ENCODE data around the gene HEBP2. TPM values are rescaled to one million over a fixed set of nuclear protein-coding genes. Genes with fewer than 3 reads are reported as not detected.

Gene HEBP2
- total RNA-seq, 1 experiment from 2014 or later = 51.6 TPM

- TF ChIP-seq, protein P1, sequence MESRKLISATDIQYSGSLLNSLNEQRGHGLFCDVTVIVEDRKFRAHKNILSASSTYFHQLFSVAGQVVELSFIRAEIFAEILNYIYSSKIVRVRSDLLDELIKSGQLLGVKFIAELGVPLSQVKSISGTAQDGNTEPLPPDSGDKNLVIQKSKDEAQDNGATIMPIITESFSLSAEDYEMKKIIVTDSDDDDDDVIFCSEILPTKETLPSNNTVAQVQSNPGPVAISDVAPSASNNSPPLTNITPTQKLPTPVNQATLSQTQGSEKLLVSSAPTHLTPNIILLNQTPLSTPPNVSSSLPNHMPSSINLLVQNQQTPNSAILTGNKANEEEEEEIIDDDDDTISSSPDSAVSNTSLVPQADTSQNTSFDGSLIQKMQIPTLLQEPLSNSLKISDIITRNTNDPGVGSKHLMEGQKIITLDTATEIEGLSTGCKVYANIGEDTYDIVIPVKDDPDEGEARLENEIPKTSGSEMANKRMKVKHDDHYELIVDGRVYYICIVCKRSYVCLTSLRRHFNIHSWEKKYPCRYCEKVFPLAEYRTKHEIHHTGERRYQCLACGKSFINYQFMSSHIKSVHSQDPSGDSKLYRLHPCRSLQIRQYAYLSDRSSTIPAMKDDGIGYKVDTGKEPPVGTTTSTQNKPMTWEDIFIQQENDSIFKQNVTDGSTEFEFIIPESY (IDR thresholded peaks at IDR 0.05; ENCODE audit: extremely low read depth, insufficient replicate concordance, low read length) = no peak
- TF ChIP-seq ATF3 (IDR thresholded peaks at IDR 0.05) = no peak
- no peak for TF ChIP-seq CTCF (IDR thresholded peaks at IDR 0.05 in 2 of 3, conservative IDR thresholded peaks at IDR 0.05 in 1 of 3; ENCODE audit: borderline replicate concordance in 1 of 3, insufficient read depth in 1 of 3, low read depth in 2 of 3, low read length in 2 of 3)
- no peak for TF ChIP-seq POLR2A (IDR thresholded peaks at IDR 0.05; ENCODE audit: borderline replicate concordance, extremely low read depth, insufficient read depth, insufficient read length)
- no peak for TF ChIP-seq ZNF274 (IDR thresholded peaks at IDR 0.05; ENCODE audit: low read depth, low read length)
- no peak for TF ChIP-seq CBX3 (IDR thresholded peaks at IDR 0.05; ENCODE audit: low read depth)
- TF ChIP-seq YY1 (IDR thresholded peaks at IDR 0.05; ENCODE audit: extremely low read depth, insufficient replicate concordance, low read depth, low read length) = no peak
Measured at GRCh38 chr6:138434925-138435324, 30.9 kb downstream of the HEBP2 start (continued).

DNA sequence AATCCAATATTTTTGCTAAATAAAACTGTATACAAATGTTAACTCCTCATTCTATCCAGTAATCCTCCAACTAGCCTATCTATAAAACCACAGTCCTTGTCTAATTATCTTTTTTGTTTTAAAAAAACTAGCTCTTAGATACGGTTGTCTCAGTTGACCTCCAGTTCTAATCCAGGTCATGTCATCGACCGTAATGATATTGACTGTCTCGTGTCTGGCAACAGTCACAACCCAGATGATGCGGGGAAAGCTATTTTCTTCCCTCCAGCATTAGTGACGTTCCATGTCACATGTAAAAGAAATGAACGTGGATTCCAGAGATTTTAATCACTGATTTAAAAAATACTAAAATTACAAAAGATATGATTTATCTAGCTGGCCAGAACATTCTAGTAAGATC, 35.5 kb downstream of the HEBP2 start:
- DNase-seq (ENCODE audit: low read depth, low spot score) (no peak), ATAC-seq (no peak)
- intact Hi-C loops (cut with micrococcal nuclease) = no loop called here
- Histone ChIP-seq H3K27ac (ENCODE audit: low read depth, low read length) (no peak overlapping the region), H3K4me1 (ENCODE audit: control insufficient read depth in 1 of 2, insufficient read depth in 2 of 2, low read length in 2 of 2) (peaks cover 0 to 9% of the 10 kb centered on the region in 2 experiments; a peak in 1 of 4 replicates), H3K36me3 (ENCODE audit: control insufficient read depth in 1 of 2, insufficient read depth in 2 of 2, low read length in 2 of 2) (0 out of 4 replicates have a peak, but pooled peaks cover 0 to 2% of the 10 kb centered on the region in 2 experiments), H3K79me2 (ENCODE audit: insufficient read depth, low read length) (no peaks in the 10 kb centered on the region), H2AFZ (ENCODE audit: low read depth, low read length, poor library complexity, severe bottlenecking) (no peak overlapping the region), H4K20me1 (ENCODE audit: insufficient read depth) (no peaks in the 10 kb centered on the region), H3K9me3 (ENCODE audit: control insufficient read depth in 1 of 2, insufficient read depth in 1 of 2, low read depth in 1 of 2, low read length in 2 of 2) (no peaks in the 10 kb centered on the region), H3K4me3 (replicated peaks in 1 of 2; ENCODE audit: low read depth in 1 of 2, low read length in 2 of 2) (no peak overlapping the region), H3K27me3 (ENCODE audit: insufficient read depth, low read length) (no peaks in the 10 kb centered on the region), H3K4me2 (ENCODE audit: low read length) (no peak overlapping the region), H3K9ac (ENCODE audit: low read length) (no peak overlapping the region), H3K9me2 (ENCODE audit: insufficient read depth) (no peaks in the 10 kb centered on the region)
- no TSS peak for BruUV-seq (replicated peaks)
- ChIA-PET POLR2A (no interaction called here), CTCF (no interaction called here), RAD21 (ENCODE audit: low non-redundant PET in 1 of 2, low total read pairs in 2 of 2, uncharacterized antibody in 2 of 2, unreplicated experiment in 2 of 2) (no interaction called here)
- TF ChIP-seq POLR2A (IDR thresholded peaks at IDR 0.05; ENCODE audit: borderline replicate concordance, extremely low read depth, insufficient read depth, insufficient read length) = no peak
- TF ChIP-seq, protein P2, sequence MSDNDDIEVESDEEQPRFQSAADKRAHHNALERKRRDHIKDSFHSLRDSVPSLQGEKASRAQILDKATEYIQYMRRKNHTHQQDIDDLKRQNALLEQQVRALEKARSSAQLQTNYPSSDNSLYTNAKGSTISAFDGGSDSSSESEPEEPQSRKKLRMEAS (IDR thresholded peaks at IDR 0.05) = no peak
- TF ChIP-seq ZFX (IDR thresholded peaks at IDR 0.05) = no peak
- TF ChIP-seq EZH2phosphoT487 (IDR thresholded peaks at IDR 0.05; ENCODE audit: borderline replicate concordance) = no peak
